Endothelial cell of umbilical vein (primary cell): ENCODE results near the gene RAB19. TPM values are rescaled to one million over a fixed set of nuclear protein-coding genes. Genes with fewer than 3 reads are reported as not detected.

Experiments used
- BruUV-seq: library from RNA; stranded (reverse); fragments of 400-500 nt; replicated peaks from 2 replicates; lab custom pipeline; 2021; lab: Mats Ljungman, UMichigan
- CTCF ChIA-PET: fragments of 300-600, 350-600 bp; sonication (Branson Sonifier 250); formaldehyde crosslinking; loops from one replicate; lab custom pipeline; 2021; ENCODE audit warnings: antibody characterized with exemption, inconsistent platforms; lab: Charles Lee
- POLR2A ChIA-PET: fragments of 300-600, 350-600 bp; sonication (Branson Sonifier 250); formaldehyde crosslinking; loops from one replicate; lab custom pipeline; 2021; ENCODE audit warnings: antibody characterized with exemption, inconsistent platforms; lab: Charles Lee
- DNase-seq: peaks from one replicate; pipeline ENCODE4 v3.0.0-alpha.2; 2011; ENCODE audit warnings: low read depth, low spot score
- FAIRE-seq: peaks from 2 replicates; lab custom pipeline; 2011; peaks lifted over from hg19 to GRCh38; lab: Jason Lieb, UNC
- H2AFZ ChIP-seq: 2 replicates; pipeline ENCODE4 v1.6.0; 2012; ENCODE audit warnings: low read depth, low read length, control low read depth, inconsistent platforms
- H3K27ac ChIP-seq: 2 replicates; pipeline ENCODE4 v1.5.1; 2011; ENCODE audit warnings: low read depth, mild to moderate bottlenecking, control low read depth, low read length, moderate library complexity; ENCODE audit not compliant: insufficient read depth
- H3K27me3 ChIP-seq, 2 experiments: 2 replicates each; pipeline versions ENCODE4 v1.6.0 to v1.6.1; 2011; ENCODE audit warnings: low read length in 2 of 2, mixed read lengths in 1 of 2; ENCODE audit not compliant: control insufficient read depth in 2 of 2, insufficient read depth in 2 of 2
- H3K36me3 ChIP-seq, 2 experiments: 2 replicates in 1 of 2; 3 replicates in 1 of 2; pipeline ENCODE4 v1.5.1; 2011; ENCODE audit warnings: low read length in 2 of 2, mild to moderate bottlenecking in 1 of 2, moderate library complexity in 1 of 2; ENCODE audit not compliant: control insufficient read depth in 2 of 2, insufficient read depth in 2 of 2; ENCODE audit errors: extremely low read depth in 1 of 2
- H3K4me1 ChIP-seq: 3 replicates; pipeline ENCODE4 v1.5.1; 2011; ENCODE audit warnings: mild to moderate bottlenecking, low read length; ENCODE audit not compliant: control insufficient read depth, insufficient read depth; ENCODE audit errors: extremely low read depth
- H3K4me2 ChIP-seq: 2 replicates; pipeline ENCODE4 v1.6.1; 2011; ENCODE audit warnings: low read length, control low read depth, mixed read lengths; ENCODE audit not compliant: insufficient read depth
- H3K4me3 ChIP-seq, 3 experiments: fragments of 200-600 bp in 1 of 3; sonication (generic), shearing (Covaris generic) in 1 of 3; replicated peaks in 1 of 3; 2 replicates each; pipeline ENCODE4 v1.5.1; 2011 to 2016; ENCODE audit warnings: control low read depth in 3 of 3, low read length in 3 of 3, mild to moderate bottlenecking in 2 of 3, inconsistent platforms in 1 of 3, low read depth in 1 of 3, moderate library complexity in 1 of 3; ENCODE audit not compliant: insufficient read depth in 1 of 3
- H3K79me2 ChIP-seq: 2 replicates; pipeline ENCODE4 v1.6.0; 2012; ENCODE audit warnings: low read length, inconsistent platforms; ENCODE audit not compliant: control insufficient read depth, insufficient read depth
- H3K9ac ChIP-seq: replicated peaks from 2 replicates; pipeline ENCODE3; 2011; ENCODE audit warnings: low read length, control low read depth; ENCODE audit not compliant: insufficient read depth; ENCODE audit errors: extremely low read depth
- H3K9me1 ChIP-seq: replicated peaks from 3 replicates; pipeline ENCODE4 v1.6.0; 2011; ENCODE audit warnings: mild to moderate bottlenecking, low read length; ENCODE audit not compliant: control insufficient read depth, insufficient read depth; ENCODE audit errors: extremely low read depth
- H3K9me3 ChIP-seq: replicated peaks from 2 replicates; pipeline ENCODE4 v1.5.1; 2012; ENCODE audit warnings: low read length, inconsistent platforms; ENCODE audit not compliant: control insufficient read depth, insufficient read depth
- H4K20me1 ChIP-seq: replicated peaks from 2 replicates; pipeline ENCODE3; 2011; ENCODE audit warnings: mild to moderate bottlenecking, low read length; ENCODE audit not compliant: control insufficient read depth, insufficient read depth; ENCODE audit errors: extremely low read depth
- EZH2 ChIP-seq: IDR thresholded peaks from 2 replicates; pipeline ENCODE4 v1.6.1; 2012; ENCODE audit warnings: borderline replicate concordance, low read depth, mild to moderate bottlenecking, moderate library complexity, low read length, inconsistent platforms; ENCODE audit not compliant: severe bottlenecking
- FOS ChIP-seq: IDR thresholded peaks from 2 replicates; pipeline ENCODE4 v1.6.1; 2011; ENCODE audit warnings: mild to moderate bottlenecking, low read length, moderate library complexity, borderline replicate concordance; ENCODE audit not compliant: insufficient read depth
- GATA2 ChIP-seq: IDR thresholded peaks from 2 replicates; pipeline ENCODE4 v1.7.0; 2011; ENCODE audit warnings: low read depth, mild to moderate bottlenecking, moderate library complexity, mixed read lengths, low read length; ENCODE audit not compliant: insufficient read length, insufficient read depth
- JUN ChIP-seq: IDR thresholded peaks from 2 replicates; pipeline ENCODE4 v1.6.1; 2011; ENCODE audit warnings: borderline replicate concordance, low read depth; ENCODE audit not compliant: insufficient read length, insufficient read depth
- MAX ChIP-seq: IDR thresholded peaks from 2 replicates; pipeline ENCODE4 v1.6.1; 2011; ENCODE audit not compliant: insufficient read depth, insufficient read length
- MYC ChIP-seq: IDR thresholded peaks from one replicate; pipeline ENCODE4 v1.6.1; 2011; ENCODE audit warnings: mild to moderate bottlenecking, low read depth, low read length
- POLR2A ChIP-seq: IDR thresholded peaks from 2 replicates; pipeline ENCODE4 v1.6.1; 2012; ENCODE audit warnings: low read depth, mild to moderate bottlenecking, control low read depth, low read length
- POLR2AphosphoS5 ChIP-seq: IDR thresholded peaks from 2 replicates; pipeline ENCODE4 v1.6.1; 2012; ENCODE audit warnings: low read depth, mild to moderate bottlenecking, control low read depth, low read length, moderate library complexity; ENCODE audit not compliant: insufficient read depth
- dilution Hi-C: fragments of 300-500 bp; cut with MboI; formaldehyde crosslinking; loops from one replicate; pipeline ENCODE4 v1.15.0; 2019; ENCODE audit warnings: low sequenced_read_pairs; ENCODE audit not compliant: extremely low pct_ligation_motif_present
- intact Hi-C: fragments of 100-400 bp; cut with micrococcal nuclease; formaldehyde crosslinking; loops from one replicate; pipeline ENCODE4 v1.10.0; 2022
- polyA plus RNA-seq, 4 experiments: library from polyadenylated mRNA; depleted of rRNA in 3 of 4; stranded (reverse) in 3 of 4; unstranded in 1 of 4; fragments of >200 nt; gene quantifications; 2 replicates each; pipeline versions ENCODE4 v1.2.1 to v1.2.3, GENCODE V29; 2011 to 2012; ENCODE audit warnings: missing spikeins in 1 of 4
- total RNA-seq: library from RNA; stranded (reverse); gene quantifications from 2 replicates; pipeline ENCODE4 v1.2.3, GENCODE V29; 2021
- TF ChIP-seq, protein P1 (sequence below), 2 donors: IDR thresholded peaks; 1 replicate in 1 of 2; 2 replicates in 1 of 2; pipeline ENCODE4 v1.5.1; 2011; ENCODE audit warnings: low read length in 2 of 2, mild to moderate bottlenecking in 2 of 2, moderate library complexity in 2 of 2, control low read depth in 1 of 2, inconsistent platforms in 1 of 2, low read depth in 1 of 2; ENCODE audit not compliant: insufficient read depth in 1 of 2; ENCODE audit errors: extremely low read depth in 1 of 2

Gene RAB19
- total and polyA plus RNA-seq, 2 donors (not counting 3 experiments of a cell fraction or from before 2014, with no cell fraction given), result not detected

DNA sequence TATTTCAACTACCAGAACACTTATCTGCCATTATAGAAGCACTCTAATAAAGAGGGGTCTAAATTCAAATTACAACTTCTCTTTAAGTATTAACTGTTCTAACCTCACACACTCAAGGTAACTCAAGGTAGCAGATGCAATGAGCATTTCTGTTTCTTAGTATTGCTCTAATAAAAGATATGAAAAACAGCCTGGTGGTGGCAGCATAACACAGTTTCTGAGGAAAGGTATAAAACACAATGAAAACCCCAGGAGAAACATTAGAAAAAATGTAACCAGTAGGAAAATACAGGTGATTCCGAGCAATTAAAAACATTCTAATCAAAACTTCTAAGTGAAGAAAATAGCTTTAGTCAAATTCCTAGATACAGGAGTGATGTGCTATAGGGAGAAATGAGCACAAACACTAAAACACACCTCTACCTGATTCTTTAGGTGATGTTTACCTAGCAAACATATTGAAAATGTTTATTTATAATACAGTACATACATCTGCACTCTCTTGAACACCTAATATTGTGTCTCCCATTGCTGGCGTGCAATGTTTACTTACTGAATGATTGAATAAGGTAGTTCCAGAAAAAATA, 72.0 kb downstream of the RAB19 start:
- no peaks in the 10 kb centered on the region for H3K36me3 ChIP-seq
- H3K27ac ChIP-seq, result no peak overlapping the region
- H3K79me2 ChIP-seq, result peaks cover 46% of the 10 kb centered on the region
- H3K9me3 ChIP-seq, result no peaks in the 10 kb centered on the region
- H2AFZ ChIP-seq, result no peak overlapping the region
- dilution Hi-C loops (no loop called here), intact Hi-C loops (loop anchor here (1.0 to 5.0 kb wide), 3 partner anchors 129 to 1171 kb away; no protein-coding TSS in a partner anchor)
- TF ChIP-seq, protein P1, sequence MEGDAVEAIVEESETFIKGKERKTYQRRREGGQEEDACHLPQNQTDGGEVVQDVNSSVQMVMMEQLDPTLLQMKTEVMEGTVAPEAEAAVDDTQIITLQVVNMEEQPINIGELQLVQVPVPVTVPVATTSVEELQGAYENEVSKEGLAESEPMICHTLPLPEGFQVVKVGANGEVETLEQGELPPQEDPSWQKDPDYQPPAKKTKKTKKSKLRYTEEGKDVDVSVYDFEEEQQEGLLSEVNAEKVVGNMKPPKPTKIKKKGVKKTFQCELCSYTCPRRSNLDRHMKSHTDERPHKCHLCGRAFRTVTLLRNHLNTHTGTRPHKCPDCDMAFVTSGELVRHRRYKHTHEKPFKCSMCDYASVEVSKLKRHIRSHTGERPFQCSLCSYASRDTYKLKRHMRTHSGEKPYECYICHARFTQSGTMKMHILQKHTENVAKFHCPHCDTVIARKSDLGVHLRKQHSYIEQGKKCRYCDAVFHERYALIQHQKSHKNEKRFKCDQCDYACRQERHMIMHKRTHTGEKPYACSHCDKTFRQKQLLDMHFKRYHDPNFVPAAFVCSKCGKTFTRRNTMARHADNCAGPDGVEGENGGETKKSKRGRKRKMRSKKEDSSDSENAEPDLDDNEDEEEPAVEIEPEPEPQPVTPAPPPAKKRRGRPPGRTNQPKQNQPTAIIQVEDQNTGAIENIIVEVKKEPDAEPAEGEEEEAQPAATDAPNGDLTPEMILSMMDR (IDR thresholded peaks at IDR 0.05; ENCODE audit: extremely low read depth in 1 of 2, insufficient read depth in 1 of 2, low read depth in 1 of 2, low read length in 2 of 2), result peak; percentile 24 to 25
- TF ChIP-seq POLR2A, result no peak
- H3K9ac ChIP-seq, result no peak overlapping the region
- H4K20me1 ChIP-seq, result no peaks in the 10 kb centered on the region
- CTCF ChIA-PET, result interaction anchor here (1.4 to 2.9 kb wide), 3 partner anchors 13 to 178 kb away, joined by 4 to 15 read pairs (median 5); no protein-coding TSS in a partner anchor
- H3K4me3 ChIP-seq, result no peak overlapping the region
- no peak overlapping the region for H3K4me2 ChIP-seq
- no peaks in the 10 kb centered on the region for H3K27me3 ChIP-seq
- no TSS peak for BruUV-seq
- POLR2A ChIA-PET, result no interaction called here
- FAIRE-seq (no peak), DNase-seq (peak; percentile 60)
- no peaks in the 10 kb centered on the region for H3K9me1 ChIP-seq
- H3K4me1 ChIP-seq, result peaks cover 13% of the 10 kb centered on the region

- FAIRE-seq, result no peak
These were observed 72.9 kb downstream of the RAB19 start for GRCh38 chr7:140476698-140477261.

More at GRCh38 chr7:140476698-140477261, 72.9 kb downstream of the RAB19 start:
- no peak overlapping the region for H3K4me2 ChIP-seq
- no peaks in the 10 kb centered on the region for H3K9me1 ChIP-seq
- H4K20me1 ChIP-seq, result no peaks in the 10 kb centered on the region
- no peak overlapping the region for H3K4me3 ChIP-seq
- ChIA-PET POLR2A (no interaction called here), CTCF (interaction anchor here (0.6 to 2.9 kb wide), 6 partner anchors 12 to 1231 kb away, joined by 3 to 16 read pairs (median 4); partner anchors contain the start of gene WEE2)
- no peaks in the 10 kb centered on the region for H3K27me3 ChIP-seq
- intact Hi-C loops (loop anchor here (5.0 kb wide), 2 partner anchors 129 to 1171 kb away; no protein-coding TSS in a partner anchor), dilution Hi-C loops (no loop called here)
- no peaks in the 10 kb centered on the region for H3K36me3 ChIP-seq
- no peak overlapping the region for H3K9ac ChIP-seq
- H3K27ac ChIP-seq, result no peak overlapping the region
- H3K9me3 ChIP-seq, result no peaks in the 10 kb centered on the region
- H2AFZ ChIP-seq, result no peak overlapping the region
- H3K79me2 ChIP-seq, result peaks cover 43% of the 10 kb centered on the region
- no peak for DNase-seq
- H3K4me1 ChIP-seq, result peaks cover 13% of the 10 kb centered on the region
- no TSS peak for BruUV-seq
- TF ChIP-seq EZH2 (no peak), MAX (no peak), JUN (no peak), FOS (no peak), MYC (no peak), POLR2AphosphoS5 (no peak), GATA2 (no peak)
- TF ChIP-seq, protein P1 (IDR thresholded peaks at IDR 0.05; ENCODE audit: extremely low read depth in 1 of 2, insufficient read depth in 1 of 2, low read depth in 1 of 2, low read length in 2 of 2), result no peak
